HG03097 (cell line): ENCODE results near the gene LHX4.

Source experiments
- ATAC-seq: cut with Tn5 transposase; IDR thresholded peaks from one replicate; pipeline ENCODE4 v1.9.1; 2021; ENCODE audit not compliant: unreplicated experiment, low FRiP score

The LHX4 gene

GRCh38 chr1:180229483-180230415 is at the start of gene LHX4:
Gene LHX4 (plus strand): TSS chr1:180230264. CDS start chr1:180230530, 266 bp downstream.
- no peak for ATAC-seq

DNA sequence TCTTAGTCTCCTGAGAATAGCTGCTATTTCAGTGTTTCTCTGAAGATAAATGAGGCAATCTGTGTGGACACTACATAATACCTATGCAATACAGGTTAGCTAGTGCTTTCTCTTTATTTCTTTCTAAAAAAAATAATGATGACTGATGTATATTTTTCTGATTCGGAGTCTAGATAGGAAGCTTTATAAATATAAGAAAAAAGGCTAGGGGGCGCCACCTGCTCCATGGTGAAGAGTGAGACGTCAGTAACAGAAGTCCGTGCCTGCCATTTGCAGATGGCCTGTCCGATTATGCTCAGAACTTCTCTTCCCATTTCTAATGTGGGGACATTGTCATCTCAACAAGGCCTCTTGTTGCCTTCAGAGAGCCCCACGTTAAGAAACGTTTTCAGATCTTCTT is 49.0 kb upstream of the LHX4 start:
- ATAC-seq = no peak

GRCh38 chr1:180181996-180182642 is 47.9 kb upstream of the LHX4 start:
- ATAC-seq = no peak

DNA sequence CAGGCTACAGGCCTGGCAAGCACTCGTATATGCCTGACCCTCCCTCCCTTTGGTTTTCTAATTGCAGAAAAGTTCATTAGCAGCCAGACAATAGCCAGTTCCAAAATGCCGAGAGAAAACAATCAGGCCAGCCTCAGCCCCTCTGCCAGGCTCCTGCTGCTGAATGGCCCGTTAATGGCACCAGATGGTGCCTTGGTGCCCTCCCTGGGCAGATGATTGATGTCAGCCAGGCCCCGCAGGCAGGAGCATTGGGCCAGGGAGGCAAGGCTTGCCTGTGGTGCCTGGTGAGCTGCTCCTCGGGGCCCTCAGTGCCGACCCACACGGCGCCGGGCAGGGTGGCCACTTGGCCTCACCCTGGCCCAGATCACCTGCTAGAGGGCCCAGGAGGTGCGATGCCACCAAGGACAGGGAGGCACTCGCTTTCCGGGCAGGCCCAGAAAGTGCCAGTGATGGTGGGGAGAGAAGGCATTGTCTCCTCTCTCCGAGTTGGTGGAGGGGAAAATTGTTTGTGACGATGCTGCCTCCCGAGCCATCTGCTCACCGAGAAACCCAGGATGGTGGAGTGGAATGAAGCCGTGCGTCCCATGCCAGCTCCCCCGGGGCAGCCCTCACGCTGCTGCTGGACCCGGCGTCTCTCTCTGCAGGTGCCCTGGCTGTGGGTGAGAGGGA is 47.3 kb upstream of the LHX4 start:
- ATAC-seq = no peak

DNA sequence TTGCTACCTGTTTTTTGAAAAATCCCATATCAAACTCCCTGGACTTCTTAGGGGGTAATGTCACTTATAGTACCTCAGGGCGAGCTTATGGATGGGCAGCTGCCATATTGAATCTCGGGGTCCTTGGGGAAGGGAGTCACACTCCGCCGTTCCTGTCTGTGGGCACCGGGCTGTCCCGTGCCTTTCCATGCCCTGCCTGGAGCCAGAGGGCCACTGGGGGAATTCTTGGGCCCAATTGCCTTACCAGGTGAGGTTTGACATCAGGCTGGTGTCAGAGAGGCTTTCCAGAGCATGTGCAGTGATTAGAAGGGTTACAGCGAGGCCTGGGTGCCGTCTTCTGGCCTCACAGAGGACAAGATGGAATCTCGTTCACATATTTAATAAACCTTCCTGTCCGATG is 46.6 kb upstream of the LHX4 start:
- ATAC-seq = no peak

- no peak for ATAC-seq
Observed at GRCh38 chr1:180184041-180184440, 46.0 kb upstream of the LHX4 start.

- no peak for ATAC-seq
Observed at GRCh38 chr1:180185281-180185680, 44.8 kb upstream of the LHX4 start.

DNA sequence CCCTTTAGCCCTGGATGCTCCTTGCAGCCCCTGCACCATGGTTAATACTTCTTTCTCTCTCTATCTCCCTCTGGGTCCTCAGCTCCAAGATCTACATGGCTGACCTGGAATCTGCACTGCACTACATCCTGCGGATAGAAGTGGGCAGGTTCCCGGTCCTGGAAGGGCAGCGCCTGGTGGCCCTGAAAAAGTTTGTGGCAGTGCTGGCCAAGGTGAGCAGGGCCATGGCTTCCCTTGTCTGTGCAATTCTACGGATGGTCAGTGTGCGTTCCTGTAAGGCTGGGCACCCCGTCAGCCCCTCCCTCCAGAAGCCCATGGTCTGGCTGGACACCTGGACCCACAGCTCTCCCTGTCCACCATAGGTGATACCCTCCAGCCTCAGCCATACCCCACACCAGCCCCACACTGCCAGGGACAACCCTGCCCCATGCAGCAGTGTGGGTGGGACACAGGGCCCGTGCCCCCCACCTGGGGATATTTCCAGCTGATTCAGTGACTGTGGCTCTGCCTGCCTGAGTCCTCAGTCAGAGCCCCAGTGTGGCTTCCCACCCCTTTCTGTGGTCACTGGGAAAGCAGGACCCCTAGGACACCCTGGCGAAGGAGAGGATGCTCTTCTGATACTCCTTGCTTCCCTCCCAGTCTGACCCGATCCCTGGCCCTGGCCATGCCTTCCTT is 44.0 kb upstream of the LHX4 start:
- ATAC-seq = no peak

GRCh38 chr1:180186831-180187230 is 43.2 kb upstream of the LHX4 start:
- ATAC-seq = no peak

- ATAC-seq = no peak
Observed at GRCh38 chr1:180187626-180188025, 42.4 kb upstream of the LHX4 start.

- no peak for ATAC-seq
Observed at GRCh38 chr1:180188091-180188506, 42.0 kb upstream of the LHX4 start.

- no peak for ATAC-seq
Observed at GRCh38 chr1:180188684-180189175, 41.3 kb upstream of the LHX4 start.

GRCh38 chr1:180190091-180190490 is 40.0 kb upstream of the LHX4 start:
- no peak for ATAC-seq

- ATAC-seq = no peak
Observed at GRCh38 chr1:180192172-180192571, 37.9 kb upstream of the LHX4 start.

- ATAC-seq = no peak
Observed at GRCh38 chr1:180193141-180194047, 36.7 kb upstream of the LHX4 start.

GRCh38 chr1:180194048-180194425 is 36.0 kb upstream of the LHX4 start:
- no peak for ATAC-seq

- ATAC-seq = no peak
Observed at GRCh38 chr1:180194546-180195207, 35.4 kb upstream of the LHX4 start.

- no peak for ATAC-seq
Observed at GRCh38 chr1:180195401-180195800, 34.7 kb upstream of the LHX4 start.

GRCh38 chr1:180195916-180196315 is 34.1 kb upstream of the LHX4 start:
- no peak for ATAC-seq
